ENCODE results near the gene HTR3B. TPM values are rescaled to one million over a fixed set of nuclear protein-coding genes. Genes with fewer than 3 reads are reported as not detected.

Gene HTR3B, protein sequence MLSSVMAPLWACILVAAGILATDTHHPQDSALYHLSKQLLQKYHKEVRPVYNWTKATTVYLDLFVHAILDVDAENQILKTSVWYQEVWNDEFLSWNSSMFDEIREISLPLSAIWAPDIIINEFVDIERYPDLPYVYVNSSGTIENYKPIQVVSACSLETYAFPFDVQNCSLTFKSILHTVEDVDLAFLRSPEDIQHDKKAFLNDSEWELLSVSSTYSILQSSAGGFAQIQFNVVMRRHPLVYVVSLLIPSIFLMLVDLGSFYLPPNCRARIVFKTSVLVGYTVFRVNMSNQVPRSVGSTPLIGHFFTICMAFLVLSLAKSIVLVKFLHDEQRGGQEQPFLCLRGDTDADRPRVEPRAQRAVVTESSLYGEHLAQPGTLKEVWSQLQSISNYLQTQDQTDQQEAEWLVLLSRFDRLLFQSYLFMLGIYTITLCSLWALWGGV
- polyA plus RNA-seq (2011; rRNA removed) (not detected in 2 replicates), polyA plus RNA-seq (2017; fragmentation: RNase III; extraction: RNeasy Plus Mini Kit Qiagen cat#74134 plus additional on column Dnase treatment) (not detected in 3 replicates), polyA minus RNA-seq (2011; rRNA and poly(A)+ RNA removed) (not detected in 2 replicates)
- polyA plus RNA-seq (2012; cell fraction: cytosol; rRNA removed): not detected in 2 replicates
- polyA plus RNA-seq (2012; cell fraction: nucleus; rRNA removed): not detected in 2 replicates

DNA sequence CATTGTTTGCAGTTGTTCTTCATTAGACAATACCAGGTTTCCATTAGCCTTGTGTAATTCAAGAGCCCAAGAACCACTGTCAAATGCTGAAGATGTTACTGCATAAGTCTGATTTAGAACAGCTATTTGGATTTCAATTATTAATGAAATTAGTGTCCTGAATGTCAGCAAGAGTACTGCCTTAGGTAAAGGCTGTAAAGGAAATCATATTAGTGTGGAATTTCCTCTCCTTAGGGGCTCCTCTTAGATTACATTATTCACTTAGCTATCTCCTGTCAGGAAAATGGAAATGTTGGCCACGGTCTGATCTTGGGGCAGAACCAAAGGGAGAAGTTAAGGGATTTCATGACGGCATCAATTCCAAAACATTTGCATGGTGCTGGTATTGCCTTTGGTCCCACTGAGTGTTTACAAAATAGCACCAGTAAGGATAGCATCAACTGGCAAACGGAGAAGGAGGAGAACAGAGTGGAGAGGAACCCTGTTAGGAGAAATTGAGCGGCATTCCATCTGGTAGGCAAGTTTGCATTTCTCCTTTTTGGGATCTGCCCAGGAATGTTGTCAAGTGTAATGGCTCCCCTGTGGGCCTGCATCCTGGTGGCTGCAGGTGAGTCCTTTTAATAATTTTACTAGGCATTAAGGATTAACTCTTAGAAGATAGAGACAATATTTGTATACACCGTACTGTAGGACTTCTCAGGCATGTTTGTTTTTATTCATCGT lies at the start of gene HTR3B:
Gene HTR3B (plus strand): TSS at position 418 of the 723 bp plus-strand sequence. CDS start 138 bp downstream, at position 556.
- 29% methylated on average over 6 of the region's 6 CpGs for WGBS (ENCODE audit: missing lambda C conversion rate)
- no peak for ATAC-seq
- FAIRE-seq: no peak
- no peak for DNase-seq (ENCODE audit: low read depth in 1 of 2, low spot score in 1 of 2)
- no peaks in the 10 kb centered on the region for H3K9me3 ChIP-seq
- no peak within 1 kb of the TSS for H3K27ac ChIP-seq
- ChIA-PET POLR2A (no interaction called here), CTCF (interaction anchor here (3.4 to 3.6 kb wide), 2 partner anchors 9 to 357 kb away, joined by 16 to 17 read pairs; no protein-coding TSS in a partner anchor)
- TF ChIP-seq MAFK (IDR thresholded peaks at IDR 0.05; ENCODE audit: partially characterized antibody): no peak
- TF ChIP-seq, protein P1, sequence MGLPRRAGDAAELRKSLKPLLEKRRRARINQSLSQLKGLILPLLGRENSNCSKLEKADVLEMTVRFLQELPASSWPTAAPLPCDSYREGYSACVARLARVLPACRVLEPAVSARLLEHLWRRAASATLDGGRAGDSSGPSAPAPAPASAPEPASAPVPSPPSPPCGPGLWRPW (IDR thresholded peaks at IDR 0.05): no peak
- no peak for TF ChIP-seq NR3C1 (IDR thresholded peaks at IDR 0.05)
- TF ChIP-seq RCOR1 (IDR thresholded peaks at IDR 0.05; ENCODE audit: low read depth, low read length): no peak
- TF ChIP-seq CEBPB (IDR thresholded peaks at IDR 0.05): no peak
- H3K4me3 ChIP-seq: no peak within 1 kb of the TSS
- H3K4me1 ChIP-seq: peaks cover 8% of the 10 kb centered on the region; the same call in 2 of the 3 replicates
- no peak within 1 kb of the TSS for H3K4me2 ChIP-seq

DNA sequence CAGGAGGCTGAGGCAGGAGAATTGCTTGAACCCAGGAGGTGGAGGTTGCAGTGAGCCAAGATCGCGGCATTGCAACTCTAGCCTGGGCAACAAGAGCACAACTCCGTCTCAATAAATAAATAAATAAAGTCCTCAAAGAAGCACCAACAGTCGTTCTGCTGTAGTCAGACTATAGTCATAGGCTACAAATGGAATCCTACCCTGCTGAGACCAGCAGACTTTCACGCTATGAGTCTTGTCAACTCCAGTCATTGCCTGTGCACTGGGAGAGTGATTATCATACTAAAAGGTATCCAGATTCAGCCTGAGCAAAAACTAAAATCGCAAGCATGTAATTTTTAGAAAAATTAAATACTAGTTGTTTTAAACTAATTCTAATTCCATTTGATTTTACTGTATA lies 48.8 kb upstream of the HTR3B start:
- CTCF ChIA-PET: no interaction called here
- DNase-seq (ENCODE audit: low read depth in 1 of 2, low spot score in 1 of 2) (no peak), ATAC-seq (no peak), FAIRE-seq (no peak)
- TF ChIP-seq BHLHE40 (IDR thresholded peaks at IDR 0.05; ENCODE audit: low read depth, low read length) (no peak), ZSCAN20 (CRISPR knock-in tag; IDR thresholded peaks at IDR 0.05) (no peak)
- 93% methylated on average over 6 of the region's 6 CpGs for WGBS (ENCODE audit: missing lambda C conversion rate)
- Histone ChIP-seq H3K4me2 (no peak overlapping the region), H3K4me1 (peaks cover 8% of the 10 kb centered on the region; the same call in 2 of the 3 replicates), H3K4me3 (no peak overlapping the region), H3K27ac (no peak overlapping the region), H3K9me3 (no peaks in the 10 kb centered on the region)
- POLR2A ChIA-PET: no interaction called here

DNA sequence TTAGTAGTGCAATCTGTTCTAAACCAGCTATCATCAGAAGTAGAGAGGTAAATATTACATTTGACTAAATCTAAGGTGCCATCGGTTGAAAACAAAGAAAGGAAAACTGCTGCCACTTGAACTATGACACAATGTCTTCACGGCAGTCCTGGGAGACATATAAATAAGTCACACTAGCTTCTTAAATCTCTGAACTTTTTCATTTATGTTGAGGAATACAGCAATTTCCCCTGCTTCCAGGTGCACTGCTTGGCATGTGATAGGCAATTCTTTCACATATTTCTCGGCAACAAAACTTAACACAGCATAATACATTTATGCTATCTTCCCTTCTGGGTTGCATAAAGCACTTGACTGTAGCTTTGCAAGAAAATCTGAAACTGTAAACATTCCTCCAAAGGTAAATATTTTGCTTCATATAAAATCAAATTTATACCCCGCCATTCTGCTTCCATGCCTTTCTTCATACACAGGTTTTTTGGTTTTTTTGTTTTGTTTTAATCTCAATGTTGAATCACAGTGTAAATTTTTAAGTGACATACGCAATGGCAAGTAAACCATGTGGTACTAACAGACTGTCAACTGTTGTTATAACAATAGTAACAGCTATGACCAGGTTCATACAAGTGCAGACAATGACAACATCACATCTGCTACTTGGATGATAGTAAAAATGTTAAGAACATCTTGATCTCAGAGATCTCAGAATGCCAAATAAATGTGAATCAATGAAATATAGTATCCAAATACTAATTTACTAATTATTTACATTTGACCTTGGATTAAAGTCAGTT lies 47.4 kb upstream of the HTR3B start:
- CTCF ChIA-PET: no interaction called here

DNA sequence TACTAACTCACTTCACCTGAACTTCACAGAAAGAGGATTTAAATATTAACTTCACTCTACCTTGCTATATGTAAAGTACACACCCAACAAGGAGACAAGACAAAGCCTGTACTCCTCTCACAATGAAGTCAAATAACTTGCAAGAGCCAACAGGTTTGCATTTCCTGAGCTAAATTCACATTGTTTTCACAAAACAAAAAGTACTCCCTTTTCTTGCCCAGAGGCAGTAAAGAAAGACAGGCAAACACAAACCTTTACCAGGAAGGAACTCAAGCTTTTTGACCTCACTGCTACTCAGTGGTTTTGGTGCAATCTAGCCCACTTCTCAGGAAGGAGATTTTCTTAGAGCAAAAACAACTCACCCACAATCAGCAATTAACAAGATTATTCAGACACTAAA lies 44.9 kb upstream of the HTR3B start:
- POLR2A ChIA-PET: no interaction called here
- no peak overlapping the region for H3K4me3 ChIP-seq

More for the DNA sequence above, 47.4 kb upstream of the HTR3B start:
- WGBS (ENCODE audit: missing lambda C conversion rate): 84% methylated on average over 5 of the region's 5 CpGs
- H3K4me3 ChIP-seq: no peak overlapping the region
- no peak overlapping the region for H3K4me2 ChIP-seq
- TF ChIP-seq, protein P2, sequence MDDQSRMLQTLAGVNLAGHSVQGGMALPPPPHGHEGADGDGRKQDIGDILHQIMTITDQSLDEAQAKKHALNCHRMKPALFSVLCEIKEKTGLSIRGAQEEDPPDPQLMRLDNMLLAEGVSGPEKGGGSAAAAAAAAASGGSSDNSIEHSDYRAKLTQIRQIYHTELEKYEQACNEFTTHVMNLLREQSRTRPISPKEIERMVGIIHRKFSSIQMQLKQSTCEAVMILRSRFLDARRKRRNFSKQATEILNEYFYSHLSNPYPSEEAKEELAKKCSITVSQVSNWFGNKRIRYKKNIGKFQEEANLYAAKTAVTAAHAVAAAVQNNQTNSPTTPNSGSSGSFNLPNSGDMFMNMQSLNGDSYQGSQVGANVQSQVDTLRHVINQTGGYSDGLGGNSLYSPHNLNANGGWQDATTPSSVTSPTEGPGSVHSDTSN (IDR thresholded peaks at IDR 0.05): no peak
- TF ChIP-seq CBX8 (IDR thresholded peaks at IDR 0.05) (no peak), ZFP36 (IDR thresholded peaks at IDR 0.05; ENCODE audit: borderline replicate concordance, partially characterized antibody) (no peak), CEBPB (IDR thresholded peaks at IDR 0.05) (no peak), KDM5A (IDR thresholded peaks at IDR 0.05) (no peak)
- DNase-seq (ENCODE audit: low read depth in 1 of 2, low spot score in 1 of 2) (no peak), FAIRE-seq (no peak), ATAC-seq (no peak)
- H3K27ac ChIP-seq: no peak overlapping the region
- POLR2A ChIA-PET: no interaction called here
- H3K4me1 ChIP-seq: peaks cover 13% of the 10 kb centered on the region; the same call in 2 of the 3 replicates
- H3K9me3 ChIP-seq: no peaks in the 10 kb centered on the region

More for the DNA sequence above, 44.9 kb upstream of the HTR3B start:
- H3K4me1 ChIP-seq: peaks cover 21% of the 10 kb centered on the region; the same call in 2 of the 3 replicates
- DNase-seq (ENCODE audit: low read depth in 1 of 2, low spot score in 1 of 2) (no peak), ATAC-seq (no peak), FAIRE-seq (no peak)
- CTCF ChIA-PET: no interaction called here
- H3K9me3 ChIP-seq: no peaks in the 10 kb centered on the region
- peak overlapping the region; percentile 17; the same call in 1 of the 3 replicates for H3K4me2 ChIP-seq
- peak overlapping the region; percentile 15 to 27; a peak in 2 of 6 replicates for H3K27ac ChIP-seq
- TF ChIP-seq RFX5 (IDR thresholded peaks at IDR 0.05): no peak
- TF ChIP-seq SMC3 (IDR thresholded peaks at IDR 0.05): no peak
- no peak for TF ChIP-seq JUN (IDR thresholded peaks at IDR 0.05)
- TF ChIP-seq, protein P3, sequence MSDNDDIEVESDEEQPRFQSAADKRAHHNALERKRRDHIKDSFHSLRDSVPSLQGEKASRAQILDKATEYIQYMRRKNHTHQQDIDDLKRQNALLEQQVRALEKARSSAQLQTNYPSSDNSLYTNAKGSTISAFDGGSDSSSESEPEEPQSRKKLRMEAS (IDR thresholded peaks at IDR 0.05): no peak
- no peak for TF ChIP-seq EHF (CRISPR knock-in tag; IDR thresholded peaks at IDR 0.05)
- no peak for TF ChIP-seq KDM1A (IDR thresholded peaks at IDR 0.05; ENCODE audit: low read depth)
- no peak for TF ChIP-seq EP300 (IDR thresholded peaks at IDR 0.05)
- no peak for TF ChIP-seq RARB (CRISPR knock-in tag; IDR thresholded peaks at IDR 0.05)
- TF ChIP-seq NFE2L2 (conservative IDR thresholded peaks at IDR 0.05; ENCODE audit: low read length): no peak
